ENCODE measurements around the gene HEXIM2. TPM values are rescaled to one million over a fixed set of nuclear protein-coding genes. Genes with fewer than 3 reads are reported as not detected.

The HEXIM2 gene
- total RNA-seq, 1 experiment from 2014 or later, result 13.5 TPM

DNA sequence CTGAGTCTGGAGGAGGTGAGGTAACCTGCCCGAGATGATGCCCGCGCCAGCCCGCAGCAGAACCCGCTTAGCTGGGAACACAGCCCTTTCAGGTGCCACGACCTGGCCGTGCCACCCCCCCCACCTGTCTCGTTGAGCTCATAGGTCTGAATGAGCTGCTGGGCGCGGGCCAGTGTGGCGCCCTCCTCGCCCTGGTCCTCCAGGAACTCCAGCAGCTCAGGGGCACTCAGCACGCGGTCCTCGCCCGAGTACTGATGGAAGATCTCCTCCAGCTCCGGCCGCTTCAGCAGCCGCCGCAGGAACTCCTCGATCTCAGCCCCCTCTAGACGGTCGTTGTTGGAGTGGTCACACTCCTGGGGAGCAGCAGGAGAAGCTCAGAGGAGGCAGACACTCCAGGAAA lies 43.0 kb upstream of the HEXIM2 start:
- intact Hi-C loops (cut with micrococcal nuclease), result no loop called here
- Histone ChIP-seq H3K4me2 (ENCODE audit: low read length) (no peak overlapping the region), H3K27ac (ENCODE audit: low read depth, low read length) (no peak overlapping the region), H3K4me1 (ENCODE audit: control insufficient read depth in 1 of 2, insufficient read depth in 2 of 2, low read length in 2 of 2) (peaks cover 20 to 23% of the 10 kb centered on the region in 2 experiments), H2AFZ (ENCODE audit: low read depth, low read length, poor library complexity, severe bottlenecking) (no peak overlapping the region), H3K9me2 (ENCODE audit: insufficient read depth) (no peaks in the 10 kb centered on the region), H4K20me1 (ENCODE audit: insufficient read depth) (no peaks in the 10 kb centered on the region), H3K79me2 (ENCODE audit: insufficient read depth, low read length) (peaks cover 23% of the 10 kb centered on the region), H3K27me3 (ENCODE audit: insufficient read depth, low read length) (no peaks in the 10 kb centered on the region), H3K9ac (ENCODE audit: low read length) (no peak overlapping the region), H3K36me3 (ENCODE audit: control insufficient read depth in 1 of 2, insufficient read depth in 2 of 2, low read length in 2 of 2) (peaks cover 0 to 11% of the 10 kb centered on the region in 2 experiments; a peak in 2 of 4 replicates), H3K4me3 (replicated peaks in 1 of 2; ENCODE audit: low read depth in 1 of 2, low read length in 2 of 2) (no peak overlapping the region), H3K9me3 (ENCODE audit: control insufficient read depth in 1 of 2, insufficient read depth in 1 of 2, low read depth in 1 of 2, low read length in 2 of 2) (no peaks in the 10 kb centered on the region)
- ATAC-seq, result no peak
- no peak for DNase-seq (ENCODE audit: low read depth, low spot score)
- TF ChIP-seq ZFX (IDR thresholded peaks at IDR 0.05) (no peak), YY1 (IDR thresholded peaks at IDR 0.05; ENCODE audit: extremely low read depth, insufficient replicate concordance, low read depth, low read length) (no peak), CEBPB (IDR thresholded peaks at IDR 0.05; ENCODE audit: low read depth) (no peak), POLR2AphosphoS5 (IDR thresholded peaks at IDR 0.05; ENCODE audit: low read depth, low read length) (no peak), EZH2 (IDR thresholded peaks at IDR 0.05) (no peak), TCF7L2 (IDR thresholded peaks at IDR 0.05; ENCODE audit: borderline replicate concordance, extremely low read depth, insufficient read depth, insufficient read length) (no peak), ELF1 (IDR thresholded peaks at IDR 0.05; ENCODE audit: borderline replicate concordance, low read depth) (no peak), FOSL1 (IDR thresholded peaks at IDR 0.05; ENCODE audit: low read depth) (no peak), SRF (IDR thresholded peaks at IDR 0.05; ENCODE audit: low read depth) (no peak), ZNF274 (IDR thresholded peaks at IDR 0.05; ENCODE audit: low read depth, low read length) (no peak), RAD21 (IDR thresholded peaks at IDR 0.05; ENCODE audit: low read depth) (no peak), SP1 (IDR thresholded peaks at IDR 0.05; ENCODE audit: low read depth) (no peak), CBX3 (IDR thresholded peaks at IDR 0.05; ENCODE audit: low read depth) (no peak)
- TF ChIP-seq, protein P1, sequence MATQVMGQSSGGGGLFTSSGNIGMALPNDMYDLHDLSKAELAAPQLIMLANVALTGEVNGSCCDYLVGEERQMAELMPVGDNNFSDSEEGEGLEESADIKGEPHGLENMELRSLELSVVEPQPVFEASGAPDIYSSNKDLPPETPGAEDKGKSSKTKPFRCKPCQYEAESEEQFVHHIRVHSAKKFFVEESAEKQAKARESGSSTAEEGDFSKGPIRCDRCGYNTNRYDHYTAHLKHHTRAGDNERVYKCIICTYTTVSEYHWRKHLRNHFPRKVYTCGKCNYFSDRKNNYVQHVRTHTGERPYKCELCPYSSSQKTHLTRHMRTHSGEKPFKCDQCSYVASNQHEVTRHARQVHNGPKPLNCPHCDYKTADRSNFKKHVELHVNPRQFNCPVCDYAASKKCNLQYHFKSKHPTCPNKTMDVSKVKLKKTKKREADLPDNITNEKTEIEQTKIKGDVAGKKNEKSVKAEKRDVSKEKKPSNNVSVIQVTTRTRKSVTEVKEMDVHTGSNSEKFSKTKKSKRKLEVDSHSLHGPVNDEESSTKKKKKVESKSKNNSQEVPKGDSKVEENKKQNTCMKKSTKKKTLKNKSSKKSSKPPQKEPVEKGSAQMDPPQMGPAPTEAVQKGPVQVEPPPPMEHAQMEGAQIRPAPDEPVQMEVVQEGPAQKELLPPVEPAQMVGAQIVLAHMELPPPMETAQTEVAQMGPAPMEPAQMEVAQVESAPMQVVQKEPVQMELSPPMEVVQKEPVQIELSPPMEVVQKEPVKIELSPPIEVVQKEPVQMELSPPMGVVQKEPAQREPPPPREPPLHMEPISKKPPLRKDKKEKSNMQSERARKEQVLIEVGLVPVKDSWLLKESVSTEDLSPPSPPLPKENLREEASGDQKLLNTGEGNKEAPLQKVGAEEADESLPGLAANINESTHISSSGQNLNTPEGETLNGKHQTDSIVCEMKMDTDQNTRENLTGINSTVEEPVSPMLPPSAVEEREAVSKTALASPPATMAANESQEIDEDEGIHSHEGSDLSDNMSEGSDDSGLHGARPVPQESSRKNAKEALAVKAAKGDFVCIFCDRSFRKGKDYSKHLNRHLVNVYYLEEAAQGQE (IDR thresholded peaks at IDR 0.05; ENCODE audit: low read depth), result no peak
- TF ChIP-seq, protein P2, sequence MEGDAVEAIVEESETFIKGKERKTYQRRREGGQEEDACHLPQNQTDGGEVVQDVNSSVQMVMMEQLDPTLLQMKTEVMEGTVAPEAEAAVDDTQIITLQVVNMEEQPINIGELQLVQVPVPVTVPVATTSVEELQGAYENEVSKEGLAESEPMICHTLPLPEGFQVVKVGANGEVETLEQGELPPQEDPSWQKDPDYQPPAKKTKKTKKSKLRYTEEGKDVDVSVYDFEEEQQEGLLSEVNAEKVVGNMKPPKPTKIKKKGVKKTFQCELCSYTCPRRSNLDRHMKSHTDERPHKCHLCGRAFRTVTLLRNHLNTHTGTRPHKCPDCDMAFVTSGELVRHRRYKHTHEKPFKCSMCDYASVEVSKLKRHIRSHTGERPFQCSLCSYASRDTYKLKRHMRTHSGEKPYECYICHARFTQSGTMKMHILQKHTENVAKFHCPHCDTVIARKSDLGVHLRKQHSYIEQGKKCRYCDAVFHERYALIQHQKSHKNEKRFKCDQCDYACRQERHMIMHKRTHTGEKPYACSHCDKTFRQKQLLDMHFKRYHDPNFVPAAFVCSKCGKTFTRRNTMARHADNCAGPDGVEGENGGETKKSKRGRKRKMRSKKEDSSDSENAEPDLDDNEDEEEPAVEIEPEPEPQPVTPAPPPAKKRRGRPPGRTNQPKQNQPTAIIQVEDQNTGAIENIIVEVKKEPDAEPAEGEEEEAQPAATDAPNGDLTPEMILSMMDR (IDR thresholded peaks at IDR 0.05 in 2 of 3, conservative IDR thresholded peaks at IDR 0.05 in 1 of 3; ENCODE audit: borderline replicate concordance in 1 of 3, insufficient read depth in 1 of 3, low read depth in 2 of 3, low read length in 2 of 3), result no peak
- TF ChIP-seq, protein P3, sequence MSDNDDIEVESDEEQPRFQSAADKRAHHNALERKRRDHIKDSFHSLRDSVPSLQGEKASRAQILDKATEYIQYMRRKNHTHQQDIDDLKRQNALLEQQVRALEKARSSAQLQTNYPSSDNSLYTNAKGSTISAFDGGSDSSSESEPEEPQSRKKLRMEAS (IDR thresholded peaks at IDR 0.05), result no peak
- BruUV-seq (replicated peaks), result no TSS peak
- ChIA-PET POLR2A (no interaction called here), RAD21 (ENCODE audit: low non-redundant PET in 1 of 2, low total read pairs in 2 of 2, uncharacterized antibody in 2 of 2, unreplicated experiment in 2 of 2) (no interaction called here), CTCF (interaction anchor here (1.3 kb wide), 1 partner anchor 17 kb away, joined by 4 read pairs; the partner anchor contains the start of gene ACBD4)

All from HCT116 (cell line).